ENCODE results near the gene RGL3.
"Not testable (repeated sequence)": the region's sequence is repeated elsewhere in the genome, so short reads cannot be mapped to it uniquely, and the experiment has no call there.

Gene RGL3

DNA sequence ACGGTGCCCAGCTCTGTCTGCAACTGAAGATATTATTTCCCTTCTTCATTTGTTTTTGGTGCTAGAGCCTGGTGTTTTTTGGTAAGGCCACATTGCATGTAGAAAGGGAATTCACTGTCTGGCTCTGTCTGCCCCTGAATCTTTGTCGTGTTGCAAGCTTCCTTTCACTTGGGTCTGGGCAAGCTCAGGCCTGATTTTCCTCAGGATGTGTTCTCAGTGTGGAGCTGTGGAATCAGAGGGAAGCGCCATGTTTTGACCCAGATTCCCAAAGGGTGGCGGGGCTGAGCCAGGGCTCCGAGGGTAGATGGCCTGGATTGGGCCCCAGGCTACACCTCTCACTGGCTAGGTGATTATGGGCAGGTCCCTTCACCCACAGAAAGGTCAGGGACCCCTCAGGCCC is 24.9 kb upstream of the RGL3 start:
- no peak for DNase-seq (ENCODE audit: low spot score)
- in situ Hi-C loops (cut with MboI; ENCODE audit: low sequenced_read_pairs, unreplicated experiment): no loop called here
- TF ChIP-seq, protein P1, sequence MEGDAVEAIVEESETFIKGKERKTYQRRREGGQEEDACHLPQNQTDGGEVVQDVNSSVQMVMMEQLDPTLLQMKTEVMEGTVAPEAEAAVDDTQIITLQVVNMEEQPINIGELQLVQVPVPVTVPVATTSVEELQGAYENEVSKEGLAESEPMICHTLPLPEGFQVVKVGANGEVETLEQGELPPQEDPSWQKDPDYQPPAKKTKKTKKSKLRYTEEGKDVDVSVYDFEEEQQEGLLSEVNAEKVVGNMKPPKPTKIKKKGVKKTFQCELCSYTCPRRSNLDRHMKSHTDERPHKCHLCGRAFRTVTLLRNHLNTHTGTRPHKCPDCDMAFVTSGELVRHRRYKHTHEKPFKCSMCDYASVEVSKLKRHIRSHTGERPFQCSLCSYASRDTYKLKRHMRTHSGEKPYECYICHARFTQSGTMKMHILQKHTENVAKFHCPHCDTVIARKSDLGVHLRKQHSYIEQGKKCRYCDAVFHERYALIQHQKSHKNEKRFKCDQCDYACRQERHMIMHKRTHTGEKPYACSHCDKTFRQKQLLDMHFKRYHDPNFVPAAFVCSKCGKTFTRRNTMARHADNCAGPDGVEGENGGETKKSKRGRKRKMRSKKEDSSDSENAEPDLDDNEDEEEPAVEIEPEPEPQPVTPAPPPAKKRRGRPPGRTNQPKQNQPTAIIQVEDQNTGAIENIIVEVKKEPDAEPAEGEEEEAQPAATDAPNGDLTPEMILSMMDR (IDR thresholded peaks at IDR 0.05; ENCODE audit: borderline replicate concordance, control extremely low read depth, extremely low read depth, insufficient read depth, missing control alignments): no peak

DNA sequence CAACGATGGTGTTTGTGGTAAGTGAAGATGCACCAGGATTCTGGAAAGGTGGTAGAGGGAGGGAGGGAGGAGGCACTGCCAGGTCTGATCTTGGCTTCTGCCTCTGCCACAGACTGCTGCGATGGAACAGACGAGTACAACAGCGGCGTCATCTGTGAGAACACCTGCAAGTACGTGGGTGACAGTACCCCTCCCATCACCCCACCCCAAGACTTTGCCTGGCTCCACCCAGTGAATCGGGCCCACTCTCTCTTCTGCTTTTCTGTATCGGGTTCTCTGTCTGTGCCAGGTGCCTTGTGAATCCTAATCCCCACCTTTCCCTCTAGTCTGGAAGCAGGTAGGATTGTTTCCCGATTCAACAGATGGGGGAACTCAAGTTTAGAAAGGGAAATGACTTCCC is 18.8 kb upstream of the RGL3 start:
- TF ChIP-seq, protein P1 (IDR thresholded peaks at IDR 0.05; ENCODE audit: borderline replicate concordance, control extremely low read depth, extremely low read depth, insufficient read depth, missing control alignments): no peak
- in situ Hi-C loops (cut with MboI; ENCODE audit: low sequenced_read_pairs, unreplicated experiment): no loop called here
- peak; percentile 43 for DNase-seq (ENCODE audit: low spot score)

DNA sequence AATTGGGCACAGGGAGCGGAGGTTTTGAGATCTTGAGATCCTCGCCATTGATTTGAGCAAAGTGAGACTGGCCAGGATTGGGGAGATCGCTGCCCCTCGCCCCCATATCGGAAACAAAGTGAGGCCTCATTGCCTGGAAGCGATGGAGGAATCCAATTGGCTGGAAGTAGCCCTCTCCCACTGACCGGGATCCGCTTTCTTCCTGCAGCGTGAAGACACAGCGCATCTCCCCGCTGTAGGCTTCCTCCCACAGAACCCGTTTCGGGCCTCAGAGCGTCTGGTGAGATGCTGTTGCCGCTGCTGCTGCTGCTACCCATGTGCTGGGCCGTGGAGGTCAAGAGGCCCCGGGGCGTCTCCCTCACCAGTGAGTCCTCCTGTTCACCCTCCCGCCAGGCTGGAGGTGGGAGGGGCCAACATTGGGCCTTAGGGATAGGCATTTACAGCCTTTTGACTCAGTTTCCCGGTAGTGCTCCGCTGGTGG is 16.8 kb upstream of the RGL3 start:
- TF ChIP-seq, protein P1 (IDR thresholded peaks at IDR 0.05; ENCODE audit: borderline replicate concordance, control extremely low read depth, extremely low read depth, insufficient read depth, missing control alignments): no peak
- in situ Hi-C loops (cut with MboI; ENCODE audit: low sequenced_read_pairs, unreplicated experiment): no loop called here
- DNase-seq (ENCODE audit: low spot score): peak; percentile 39

DNA sequence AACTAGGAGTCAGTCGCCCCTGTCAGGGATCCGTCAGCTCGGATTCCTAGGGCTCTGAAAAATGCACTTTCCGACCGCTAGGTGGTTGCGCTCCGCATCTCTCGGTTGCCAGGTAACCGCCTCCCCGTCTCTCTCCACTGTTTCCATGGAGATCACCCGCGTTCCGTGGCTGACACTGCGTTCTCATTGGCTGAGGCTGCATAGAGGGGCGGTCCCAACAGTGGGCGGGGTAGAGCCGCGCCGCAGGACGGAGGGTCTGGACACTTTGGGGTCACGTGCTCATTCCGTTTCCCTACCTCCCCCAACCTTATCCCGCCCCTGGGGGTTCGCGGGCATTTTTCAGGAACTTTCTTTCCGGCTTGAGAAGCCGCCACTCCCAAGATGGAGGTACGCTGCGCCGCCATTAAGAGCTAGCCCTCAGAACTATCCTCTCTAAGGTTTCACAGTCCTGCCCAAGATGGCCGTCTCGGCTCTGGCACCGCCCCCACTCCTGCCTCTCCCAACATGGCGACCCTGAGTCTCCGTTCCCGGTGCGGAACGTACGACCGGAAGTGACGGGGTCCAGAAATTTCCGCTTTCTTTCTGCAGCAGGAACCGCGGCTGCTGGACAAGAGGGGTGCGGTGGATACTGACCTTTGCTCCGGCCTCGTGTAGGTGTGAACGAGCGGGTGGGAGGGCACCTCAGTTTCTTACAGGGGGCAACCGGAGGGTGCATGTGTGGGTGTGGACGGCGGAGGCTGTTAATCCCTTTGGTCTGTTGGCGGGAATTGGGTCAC is 16.1 kb upstream of the RGL3 start, which contains the start of the genes ODAD3 and PRKCSH:
TSS of gene ODAD3 (minus strand) at position 65 of the 776 bp plus-strand sequence. CDS start 105 bp downstream, outside the sequence.
TSS of gene PRKCSH (plus strand) at position 579 of the 776 bp plus-strand sequence. CDS start 483 bp downstream, outside the sequence.
- DNase-seq (ENCODE audit: low spot score): peak; percentile 99
- TF ChIP-seq, protein P1 (IDR thresholded peaks at IDR 0.05; ENCODE audit: borderline replicate concordance, control extremely low read depth, extremely low read depth, insufficient read depth, missing control alignments): peak; percentile 75
- in situ Hi-C loops (cut with MboI; ENCODE audit: low sequenced_read_pairs, unreplicated experiment): no loop called here

DNA sequence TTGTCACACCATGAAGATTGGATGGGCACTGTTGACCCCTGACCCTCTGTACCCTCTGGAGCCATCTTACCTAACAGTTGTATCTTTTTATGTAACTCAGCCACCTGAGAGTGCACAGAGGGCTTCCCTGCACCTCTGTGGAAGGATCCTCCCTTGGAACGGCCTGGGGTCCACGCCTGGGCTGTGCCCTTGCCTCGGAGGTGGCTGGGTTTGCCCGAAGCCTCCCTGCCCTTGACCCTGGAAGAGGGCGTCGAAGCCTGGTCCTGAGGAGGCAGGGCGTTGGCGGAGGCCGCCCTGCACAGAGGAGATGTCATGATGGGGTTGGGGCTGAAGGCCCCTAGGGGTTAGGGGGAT is 15.6 kb upstream of the RGL3 start:
- TF ChIP-seq, protein P1 (IDR thresholded peaks at IDR 0.05; ENCODE audit: borderline replicate concordance, control extremely low read depth, extremely low read depth, insufficient read depth, missing control alignments): no peak
- in situ Hi-C loops (cut with MboI; ENCODE audit: low sequenced_read_pairs, unreplicated experiment): no loop called here
- DNase-seq (ENCODE audit: low spot score): no peak

DNA sequence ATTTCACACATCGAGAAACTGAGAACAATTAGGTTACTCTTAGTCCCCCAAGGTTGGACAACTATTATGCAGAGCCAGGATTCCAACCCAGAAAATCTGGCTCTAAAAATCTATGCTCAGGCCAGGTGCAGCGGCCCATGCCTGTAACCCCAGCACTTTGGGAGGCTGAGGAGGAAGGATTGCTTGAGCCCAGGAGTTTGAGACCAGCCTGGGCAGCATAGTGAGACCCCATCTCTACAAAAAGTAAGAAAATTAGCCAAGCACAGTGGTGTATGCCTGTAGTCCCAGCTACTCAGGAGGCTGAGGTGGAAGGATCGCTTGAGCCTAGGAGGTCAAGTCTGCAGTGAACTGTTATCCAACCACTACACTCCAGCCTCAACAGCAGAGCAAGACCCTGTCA is 14.4 kb upstream of the RGL3 start:
- in situ Hi-C loops (cut with MboI; ENCODE audit: low sequenced_read_pairs, unreplicated experiment); DNase-seq (ENCODE audit: low spot score): not testable (repeated sequence)

DNA sequence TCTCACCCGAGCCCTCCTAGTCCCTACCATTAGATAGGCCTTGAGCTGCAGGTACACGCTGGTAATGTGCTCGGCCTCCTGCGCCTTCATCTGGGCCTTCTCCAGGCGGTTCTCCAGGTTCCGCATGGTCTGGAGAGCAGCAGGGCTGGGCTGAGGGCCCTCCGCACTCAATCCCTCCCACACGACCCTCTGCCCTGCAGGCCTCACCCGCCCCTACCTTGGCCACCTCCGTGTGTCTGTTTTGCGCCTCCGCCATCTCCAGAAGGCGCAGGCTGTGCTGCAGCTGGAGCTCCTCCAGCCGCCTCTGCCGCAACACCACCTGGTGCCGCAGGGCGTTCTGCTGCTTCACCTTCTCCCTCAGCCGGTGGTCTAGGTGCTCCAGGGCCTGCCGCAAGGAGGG is 7.5 kb upstream of the RGL3 start:
- DNase-seq (ENCODE audit: low spot score): peak; percentile 9
- TF ChIP-seq, protein P1 (IDR thresholded peaks at IDR 0.05; ENCODE audit: borderline replicate concordance, control extremely low read depth, extremely low read depth, insufficient read depth, missing control alignments): no peak
- in situ Hi-C loops (cut with MboI; ENCODE audit: low sequenced_read_pairs, unreplicated experiment): no loop called here

Measured in GM13976 (cell line).